Loucy (cell line): Measurements from ENCODE around the gene FARS2.

Experiments
- H2AFZ ChIP-seq: fragments of 200-600 bp; sonication (generic); 2 replicates; pipeline ENCODE4 v1.6.0; 2016; ENCODE audit warnings: antibody characterized with exemption, mild to moderate bottlenecking, low read length, moderate library complexity
- H3F3A ChIP-seq: fragments of 200-600 bp; 2 replicates; pipeline ENCODE4 v1.6.0; 2016; ENCODE audit warnings: antibody characterized with exemption, low read depth, mild to moderate bottlenecking
- H3K27me3 ChIP-seq: fragments of 200-600 bp; sonication (generic); 2 replicates; pipeline ENCODE4 v1.6.1; 2014; ENCODE audit warnings: low read length, mild to moderate bottlenecking; ENCODE audit not compliant: insufficient read depth, poor library complexity, severe bottlenecking
- H3K36me3 ChIP-seq: fragments of 200-600 bp; sonication (generic); 2 replicates; pipeline ENCODE4 v1.6.1; 2016; ENCODE audit warnings: low read length; ENCODE audit not compliant: insufficient read depth
- H3K4me1 ChIP-seq: fragments of 200-600 bp; sonication (generic); 2 replicates; pipeline ENCODE4 v1.5.1; 2014; ENCODE audit warnings: low read length, mild to moderate bottlenecking; ENCODE audit not compliant: insufficient read depth, poor library complexity, severe bottlenecking
- H3K4me2 ChIP-seq: fragments of 200-600 bp; sonication (generic); 2 replicates; pipeline ENCODE4 v1.6.0; 2014; ENCODE audit warnings: antibody characterized with exemption, low read length, low read depth, mild to moderate bottlenecking; ENCODE audit not compliant: poor library complexity, severe bottlenecking
- H3K4me3 ChIP-seq: fragments of 200-600 bp; sonication (generic); 2 replicates; pipeline ENCODE4 v1.5.1; 2014; ENCODE audit warnings: low read length, mild to moderate bottlenecking, mixed read lengths; ENCODE audit not compliant: poor library complexity, severe bottlenecking
- H3K79me2 ChIP-seq: fragments of 200-600 bp; sonication (generic); 2 replicates; pipeline ENCODE4 v1.6.1; 2014; ENCODE audit warnings: low read length; ENCODE audit not compliant: insufficient read depth
- H3K9ac ChIP-seq: fragments of 200-600 bp; sonication (generic); 2 replicates; pipeline ENCODE4 v1.6.0; 2014; ENCODE audit warnings: mild to moderate bottlenecking, low read depth, low read length, moderate library complexity; ENCODE audit not compliant: poor library complexity, severe bottlenecking
- H3K9me2 ChIP-seq: fragments of 200-600 bp; sonication (generic); replicated peaks from 2 replicates; pipeline ENCODE4 v1.6.1; 2016; ENCODE audit warnings: low read depth, low read length, mixed read lengths
- H3K9me3 ChIP-seq: fragments of 200-600 bp; sonication (generic); 2 replicates; pipeline ENCODE4 v1.6.1; 2014; ENCODE audit warnings: mild to moderate bottlenecking, antibody characterized with exemption, low read length, low read depth; ENCODE audit not compliant: insufficient read depth
- H4K20me1 ChIP-seq: fragments of 200-600 bp; sonication (generic); 2 replicates; pipeline ENCODE4 v1.6.0; 2014; ENCODE audit warnings: antibody characterized with exemption, low read length, mild to moderate bottlenecking; ENCODE audit not compliant: insufficient read depth, poor library complexity, severe bottlenecking
- CTCF ChIP-seq: fragments of 200-600 bp; sonication (generic); conservative IDR thresholded peaks from 2 replicates; pipeline ENCODE4 v1.5.1; 2014; ENCODE audit warnings: mild to moderate bottlenecking, antibody characterized with exemption, low read length
- EZH2phosphoT487 ChIP-seq: fragments of 200-600 bp; IDR thresholded peaks from 2 replicates; pipeline ENCODE4 v1.6.1; 2018; ENCODE audit warnings: antibody characterized with exemption, mild to moderate bottlenecking, moderate library complexity, borderline replicate concordance

FARS2 gene

GRCh38 chr6:5478380-5478779 lies 217.1 kb downstream of the FARS2 start:
- Histone ChIP-seq H3K9ac (no peak overlapping the region), H2AFZ (no peak overlapping the region), H4K20me1 (no peaks in the 10 kb centered on the region), H3K4me3 (no peak overlapping the region), H3K79me2 (no peaks in the 10 kb centered on the region), H3K36me3 (no peaks in the 10 kb centered on the region), H3F3A (no peaks in the 10 kb centered on the region), H3K4me2 (no peak overlapping the region), H3K27me3 (no peaks in the 10 kb centered on the region), H3K4me1 (no peaks in the 10 kb centered on the region), H3K9me2 (no peaks in the 10 kb centered on the region), H3K9me3 (no peaks in the 10 kb centered on the region)
- TF ChIP-seq CTCF (no peak), EZH2phosphoT487 (no peak)

GRCh38 chr6:5481033-5481432 lies 219.7 kb downstream of the FARS2 start:
- H3K4me1 ChIP-seq, result no peaks in the 10 kb centered on the region
- no peak overlapping the region for H3K9ac ChIP-seq
- no peaks in the 10 kb centered on the region for H3K27me3 ChIP-seq
- no peaks in the 10 kb centered on the region for H3F3A ChIP-seq
- H3K4me2 ChIP-seq, result no peak overlapping the region
- no peaks in the 10 kb centered on the region for H3K9me3 ChIP-seq
- no peaks in the 10 kb centered on the region for H3K36me3 ChIP-seq
- H4K20me1 ChIP-seq, result no peaks in the 10 kb centered on the region
- no peaks in the 10 kb centered on the region for H3K79me2 ChIP-seq
- H3K9me2 ChIP-seq, result no peaks in the 10 kb centered on the region
- TF ChIP-seq CTCF (no peak), EZH2phosphoT487 (no peak)
- no peak overlapping the region for H2AFZ ChIP-seq
- H3K4me3 ChIP-seq, result no peak overlapping the region

DNA sequence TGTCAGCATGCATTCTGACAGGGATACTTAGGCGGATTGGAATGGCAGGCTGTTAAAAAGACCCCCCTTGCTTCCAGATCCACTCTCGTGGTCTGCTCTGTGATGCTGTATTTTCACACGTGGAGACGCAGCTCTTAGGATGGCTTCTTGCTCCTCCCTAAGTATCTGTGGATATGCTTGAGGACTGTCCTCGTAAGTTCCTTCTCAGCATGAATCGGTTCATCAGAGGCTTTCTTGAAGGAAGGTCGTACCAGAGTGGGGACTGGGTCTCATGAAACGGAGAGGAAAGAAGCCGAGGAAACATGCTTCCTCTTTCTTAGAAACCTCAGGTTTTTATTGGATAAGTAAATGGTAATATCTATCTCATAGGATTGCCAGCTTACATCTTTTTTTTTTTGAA lies 220.4 kb downstream of the FARS2 start:
- Histone ChIP-seq H4K20me1 (no peaks in the 10 kb centered on the region), H3K4me2 (no peak overlapping the region), H3K9me3 (no peaks in the 10 kb centered on the region), H3K27me3 (no peaks in the 10 kb centered on the region), H3K4me1 (no peaks in the 10 kb centered on the region), H2AFZ (no peak overlapping the region), H3K9me2 (no peaks in the 10 kb centered on the region), H3K36me3 (no peaks in the 10 kb centered on the region), H3K9ac (no peak overlapping the region), H3F3A (no peaks in the 10 kb centered on the region), H3K79me2 (no peaks in the 10 kb centered on the region), H3K4me3 (no peak overlapping the region)
- TF ChIP-seq EZH2phosphoT487, result no peak
- TF ChIP-seq CTCF, result no peak
